Measurements from ENCODE around the gene MTG2. TPM values are rescaled to one million over a fixed set of nuclear protein-coding genes. Genes with fewer than 3 reads are reported as not detected.

The MTG2 gene
- total and polyA plus RNA-seq, 10 of the 15 experiments (the other 5 are each of a cell fraction or from before 2014, with no cell fraction given) = 6.2 to 52.4 (median 34.3) TPM

- H3K4me3 ChIP-seq = no peak overlapping the region
- in situ Hi-C loops (cut with MboI) = no loop called here
- no peaks in the 10 kb centered on the region for H3K27me3 ChIP-seq (replicated peaks in 1 of 2; ENCODE audit: control insufficient read depth in 2 of 2, insufficient read depth in 2 of 2, low read length in 1 of 2)
- no peak for FAIRE-seq
- no peak for ATAC-seq
- H3K79me2 ChIP-seq (ENCODE audit: control insufficient read depth, insufficient read depth, low read length) = peaks cover 17% of the 10 kb centered on the region
- no peaks in the 10 kb centered on the region for H4K20me1 ChIP-seq (ENCODE audit: control insufficient read depth, insufficient read depth)
- ChIA-PET SMC1A (ENCODE audit: uncharacterized antibody, unreplicated experiment) (no interaction called here), RAD21 (ENCODE audit: unreplicated experiment) (no interaction called here), POLR2A (no interaction called here), CTCF (no interaction called here)
- H3K36me3 ChIP-seq (ENCODE audit: control insufficient read depth in 2 of 2, insufficient read depth in 2 of 2, low read length in 1 of 2) = no peaks in the 10 kb centered on the region
- WGBS (ENCODE audit: insufficient coverage, insufficient replicate concordance, low lambda C conversion rate, missing lambda C conversion rate) = 60% methylated on average over 9 of the region's 9 CpGs
- no TSS peak for BruUV-seq (replicated peaks)
- no peak for DNase-seq (ENCODE audit: low read depth, low spot score)
- H3K27ac ChIP-seq (ENCODE audit: control insufficient read depth, insufficient read depth) = no peak overlapping the region
- intact Hi-C loops (cut with micrococcal nuclease; ENCODE audit: unreplicated experiment) = no loop called here
- H3K4me1 ChIP-seq (ENCODE audit: control insufficient read depth, insufficient read depth, low read length) = peaks cover 12% of the 10 kb centered on the region
- no peak overlapping the region for H3K9ac ChIP-seq (ENCODE audit: control insufficient read depth, insufficient read depth, low read length)
- no peak overlapping the region for H3K4me2 ChIP-seq (ENCODE audit: control insufficient read depth, insufficient read depth)
- no peaks in the 10 kb centered on the region; the same call in 2 of the 3 replicates for H3K9me3 ChIP-seq (replicated peaks; ENCODE audit: control insufficient read depth, insufficient read depth, low read length)
- H2AFZ ChIP-seq (ENCODE audit: control insufficient read depth, low read depth, low read length) = no peak overlapping the region
- TF ChIP-seq ZNF622 (IDR thresholded peaks at IDR 0.05) = no peak
- no peak for TF ChIP-seq RELA (IDR thresholded peaks at IDR 0.05; ENCODE audit: borderline replicate concordance, partially characterized antibody)
- no peak for TF ChIP-seq CEBPZ (IDR thresholded peaks at IDR 0.05; ENCODE audit: low read depth, low read length)
- TF ChIP-seq IKZF1 (conservative IDR thresholded peaks at IDR 0.05) = no peak
- TF ChIP-seq KDM1A (IDR thresholded peaks at IDR 0.05; ENCODE audit: borderline replicate concordance) = no peak
- no peak for TF ChIP-seq ESRRA (IDR thresholded peaks at IDR 0.05; ENCODE audit: low read length)
- TF ChIP-seq JUNB (IDR thresholded peaks at IDR 0.05) = no peak
- TF ChIP-seq PKNOX1 (IDR thresholded peaks at IDR 0.05) = no peak
- no peak for TF ChIP-seq NFYB (IDR thresholded peaks at IDR 0.05; ENCODE audit: insufficient read depth, low read depth, low read length)
- no peak for TF ChIP-seq BMI1 (IDR thresholded peaks at IDR 0.05; ENCODE audit: borderline replicate concordance)
- no peak for TF ChIP-seq ZBTB33 (IDR thresholded peaks at IDR 0.05)
- TF ChIP-seq CHD2 (IDR thresholded peaks at IDR 0.05; ENCODE audit: borderline replicate concordance, low read depth, low read length) = no peak
- TF ChIP-seq EP300 (IDR thresholded peaks at IDR 0.05; ENCODE audit: borderline replicate concordance in 1 of 2, control insufficient read depth in 1 of 2, low read depth in 2 of 2, low read length in 2 of 2) = no peak
- no peak for TF ChIP-seq SP1 (IDR thresholded peaks at IDR 0.05; ENCODE audit: low read depth, low read length)
- TF ChIP-seq E4F1 (IDR thresholded peaks at IDR 0.05; ENCODE audit: borderline replicate concordance, partially characterized antibody) = no peak
- no peak for TF ChIP-seq CBX3 (IDR thresholded peaks at IDR 0.05; ENCODE audit: borderline replicate concordance, low read depth)
- TF ChIP-seq BHLHE40 (IDR thresholded peaks at IDR 0.05; ENCODE audit: borderline replicate concordance in 1 of 2, low read depth in 2 of 2, low read length in 1 of 2) = no peak
Measured at GRCh38 chr20:62235777-62236157, 52.9 kb downstream of the MTG2 start.

All from GM12878 (cell line).